Measurements from ENCODE around the gene SV2C. TPM values are rescaled to one million over a fixed set of nuclear protein-coding genes. Genes with fewer than 3 reads are reported as not detected.

SV2C gene
- total and polyA plus RNA-seq, 2 donors (not counting 1 experiment from before 2014, with no cell fraction given) = not detected

GRCh38 chr5:76277736-76278135 is 194.6 kb downstream of the SV2C start:
- H3K4me2 ChIP-seq (ENCODE audit: extremely low read depth, insufficient read depth, low read length) = no peak overlapping the region
- no peak overlapping the region for H3K4me3 ChIP-seq (replicated peaks in 1 of 4; ENCODE audit: control extremely low read depth in 1 of 4, insufficient read depth in 1 of 4, low read depth in 3 of 4, low read length in 4 of 4)
- no peak overlapping the region for H3K27ac ChIP-seq (ENCODE audit: insufficient read depth, low read length)
- H3K9ac ChIP-seq (ENCODE audit: insufficient read depth, low read length) = no peak overlapping the region
- H3K36me3 ChIP-seq (ENCODE audit: control insufficient read depth, insufficient read depth, low read length) = no peaks in the 10 kb centered on the region
- H2AFZ ChIP-seq (ENCODE audit: low read length) = no peak overlapping the region
- DNase-seq (ENCODE audit: low read depth in 2 of 2) = no peak
- H3K4me1 ChIP-seq (ENCODE audit: control insufficient read depth, extremely low read depth, insufficient read depth, low read length) = no peaks in the 10 kb centered on the region
- no peaks in the 10 kb centered on the region for H3K9me3 ChIP-seq (ENCODE audit: control insufficient read depth, insufficient read depth, low read depth, low read length)
- H3K79me2 ChIP-seq (ENCODE audit: control insufficient read depth, insufficient read depth, low read length) = no peaks in the 10 kb centered on the region
- no peaks in the 10 kb centered on the region for H4K20me1 ChIP-seq (ENCODE audit: control insufficient read depth, extremely low read depth, insufficient read depth, low read length)
- H3K27me3 ChIP-seq (ENCODE audit: control insufficient read depth, insufficient read depth, low read length) = no peaks in the 10 kb centered on the region
- no peak for TF ChIP-seq EZH2 (IDR thresholded peaks at IDR 0.05; ENCODE audit: low read length, missing control alignments)
- TF ChIP-seq CTCF (conservative IDR thresholded peaks at IDR 0.05 in 1 of 2, IDR thresholded peaks at IDR 0.05 in 1 of 2; ENCODE audit: low read depth in 1 of 2, low read length in 2 of 2) = no peak

GRCh38 chr5:76278261-76278789 is 195.1 kb downstream of the SV2C start:
- Histone ChIP-seq H3K4me3 (replicated peaks in 1 of 4; ENCODE audit: control extremely low read depth in 1 of 4, insufficient read depth in 1 of 4, low read depth in 3 of 4, low read length in 4 of 4) (no peak overlapping the region), H3K4me2 (ENCODE audit: extremely low read depth, insufficient read depth, low read length) (no peak overlapping the region), H3K36me3 (ENCODE audit: control insufficient read depth, insufficient read depth, low read length) (no peaks in the 10 kb centered on the region), H3K79me2 (ENCODE audit: control insufficient read depth, insufficient read depth, low read length) (no peaks in the 10 kb centered on the region), H4K20me1 (ENCODE audit: control insufficient read depth, extremely low read depth, insufficient read depth, low read length) (no peaks in the 10 kb centered on the region), H3K9ac (ENCODE audit: insufficient read depth, low read length) (no peak overlapping the region), H3K9me3 (ENCODE audit: control insufficient read depth, insufficient read depth, low read depth, low read length) (no peaks in the 10 kb centered on the region), H2AFZ (ENCODE audit: low read length) (no peak overlapping the region), H3K27ac (ENCODE audit: insufficient read depth, low read length) (no peak overlapping the region), H3K27me3 (ENCODE audit: control insufficient read depth, insufficient read depth, low read length) (no peaks in the 10 kb centered on the region), H3K4me1 (ENCODE audit: control insufficient read depth, extremely low read depth, insufficient read depth, low read length) (no peaks in the 10 kb centered on the region)
- no peak for DNase-seq (ENCODE audit: low read depth in 2 of 2)
- no peak for TF ChIP-seq CTCF (conservative IDR thresholded peaks at IDR 0.05 in 1 of 2, IDR thresholded peaks at IDR 0.05 in 1 of 2; ENCODE audit: low read depth in 1 of 2, low read length in 2 of 2)
- no peak for TF ChIP-seq EZH2 (IDR thresholded peaks at IDR 0.05; ENCODE audit: low read length, missing control alignments)

GRCh38 chr5:76280494-76280893 is 197.3 kb downstream of the SV2C start:
- no peaks in the 10 kb centered on the region for H4K20me1 ChIP-seq (ENCODE audit: control insufficient read depth, extremely low read depth, insufficient read depth, low read length)
- H3K9ac ChIP-seq (ENCODE audit: insufficient read depth, low read length) = no peak overlapping the region
- H2AFZ ChIP-seq (ENCODE audit: low read length) = no peak overlapping the region
- TF ChIP-seq EZH2 (IDR thresholded peaks at IDR 0.05; ENCODE audit: low read length, missing control alignments) (no peak), CTCF (conservative IDR thresholded peaks at IDR 0.05 in 1 of 2, IDR thresholded peaks at IDR 0.05 in 1 of 2; ENCODE audit: low read depth in 1 of 2, low read length in 2 of 2) (no peak)
- no peak overlapping the region for H3K27ac ChIP-seq (ENCODE audit: insufficient read depth, low read length)
- no peak overlapping the region for H3K4me2 ChIP-seq (ENCODE audit: extremely low read depth, insufficient read depth, low read length)
- H3K36me3 ChIP-seq (ENCODE audit: control insufficient read depth, insufficient read depth, low read length) = no peaks in the 10 kb centered on the region
- H3K9me3 ChIP-seq (ENCODE audit: control insufficient read depth, insufficient read depth, low read depth, low read length) = no peaks in the 10 kb centered on the region
- no peaks in the 10 kb centered on the region for H3K4me1 ChIP-seq (ENCODE audit: control insufficient read depth, extremely low read depth, insufficient read depth, low read length)
- H3K4me3 ChIP-seq (replicated peaks in 1 of 4; ENCODE audit: control extremely low read depth in 1 of 4, insufficient read depth in 1 of 4, low read depth in 3 of 4, low read length in 4 of 4) = no peak overlapping the region
- no peak for DNase-seq (ENCODE audit: low read depth in 2 of 2)
- H3K79me2 ChIP-seq (ENCODE audit: control insufficient read depth, insufficient read depth, low read length) = no peaks in the 10 kb centered on the region
- H3K27me3 ChIP-seq (ENCODE audit: control insufficient read depth, insufficient read depth, low read length) = no peaks in the 10 kb centered on the region

Data from fibroblast of lung (primary cell).